ENCODE measurements around the gene PMVK. TPM values are rescaled to one million over a fixed set of nuclear protein-coding genes. Genes with fewer than 3 reads are reported as not detected.

Gene PMVK
- total and polyA plus RNA-seq, 4 donors: 18.4 to 48.8 (median 43.4) TPM

- no peak for DNase-seq
- H3K36me3 ChIP-seq (ENCODE audit: control insufficient read depth in 4 of 4, insufficient read depth in 4 of 4, low read length in 4 of 4): no peaks in the 10 kb centered on the region
- no peak for ATAC-seq (ENCODE audit: insufficient read depth, low FRiP score)
- no peak overlapping the region for H3K27ac ChIP-seq (ENCODE audit: low read depth in 1 of 2, low read length in 1 of 2)
- WGBS, 2 donors: 82 to 83% methylated on average over 7 of the region's 7 CpGs
- no peaks in the 10 kb centered on the region for H3K9me3 ChIP-seq (ENCODE audit: control insufficient read depth in 4 of 4, insufficient read depth in 3 of 4, low read length in 3 of 4)
- no peak overlapping the region for H3K4me3 ChIP-seq
- no peaks in the 10 kb centered on the region for H3K4me1 ChIP-seq (ENCODE audit: control insufficient read depth in 5 of 5, insufficient read depth in 5 of 5, low read length in 5 of 5)
- no peak for TF ChIP-seq CTCF (IDR thresholded peaks at IDR 0.05; ENCODE audit: control extremely low read depth, extremely low read depth)
- no peak overlapping the region for H3K9ac ChIP-seq (ENCODE audit: insufficient read depth in 1 of 2, low read length in 2 of 2)
- no peaks in the 10 kb centered on the region for H3K27me3 ChIP-seq (ENCODE audit: control insufficient read depth in 3 of 3, insufficient read depth in 3 of 3, low read length in 2 of 3)
These were observed 29.9 kb downstream of the PMVK start for GRCh38 chr1:154906621-154907081.

GRCh38 chr1:154902938-154903566 is 33.5 kb downstream of the PMVK start:
- Histone ChIP-seq H3K4me1 (ENCODE audit: control insufficient read depth in 5 of 5, insufficient read depth in 5 of 5, low read length in 5 of 5) (no peaks in the 10 kb centered on the region), H3K4me3 (no peak overlapping the region), H3K27ac (ENCODE audit: low read depth in 1 of 2, low read length in 1 of 2) (no peak overlapping the region), H3K36me3 (ENCODE audit: control insufficient read depth in 4 of 4, insufficient read depth in 4 of 4, low read length in 4 of 4) (no peaks in the 10 kb centered on the region), H3K9me3 (ENCODE audit: control insufficient read depth in 4 of 4, insufficient read depth in 3 of 4, low read length in 3 of 4) (no peaks in the 10 kb centered on the region), H3K27me3 (ENCODE audit: control insufficient read depth in 3 of 3, insufficient read depth in 3 of 3, low read length in 2 of 3) (no peaks in the 10 kb centered on the region), H3K9ac (ENCODE audit: insufficient read depth in 1 of 2, low read length in 2 of 2) (no peak overlapping the region)
- DNase-seq (no peak), ATAC-seq (ENCODE audit: insufficient read depth, low FRiP score) (no peak)
- no peak for TF ChIP-seq CTCF (IDR thresholded peaks at IDR 0.05; ENCODE audit: control extremely low read depth, extremely low read depth)
- 32 to 43% methylated on average over 3 of the region's 3 CpGs for whole genome bisulfite sequencing, 2 donors

GRCh38 chr1:154901591-154901990 is 34.9 kb downstream of the PMVK start:
- no peaks in the 10 kb centered on the region for H3K36me3 ChIP-seq (ENCODE audit: control insufficient read depth in 4 of 4, insufficient read depth in 4 of 4, low read length in 4 of 4)
- ATAC-seq (ENCODE audit: insufficient read depth, low FRiP score): no peak
- no peaks in the 10 kb centered on the region for H3K9me3 ChIP-seq (ENCODE audit: control insufficient read depth in 4 of 4, insufficient read depth in 3 of 4, low read length in 3 of 4)
- no peak for TF ChIP-seq CTCF (IDR thresholded peaks at IDR 0.05; ENCODE audit: control extremely low read depth, extremely low read depth)
- H3K27me3 ChIP-seq (ENCODE audit: control insufficient read depth in 3 of 3, insufficient read depth in 3 of 3, low read length in 2 of 3): no peaks in the 10 kb centered on the region
- no peak overlapping the region for H3K27ac ChIP-seq (ENCODE audit: low read depth in 1 of 2, low read length in 1 of 2)
- WGBS, 2 donors: 38 to 90% methylated on average over 1 of the region's 1 CpG
- no peaks in the 10 kb centered on the region for H3K4me1 ChIP-seq (ENCODE audit: control insufficient read depth in 5 of 5, insufficient read depth in 5 of 5, low read length in 5 of 5)
- H3K4me3 ChIP-seq: no peak overlapping the region
- DNase-seq: peak in 2 of 3 donors; percentile 82 to 85
- H3K9ac ChIP-seq (ENCODE audit: insufficient read depth in 1 of 2, low read length in 2 of 2): no peak overlapping the region

GRCh38 chr1:154899041-154899440 is 37.5 kb downstream of the PMVK start:
- 92 to 93% methylated on average over 6 of the region's 6 CpGs for WGBS, 2 donors
- Histone ChIP-seq H3K9me3 (ENCODE audit: control insufficient read depth in 4 of 4, insufficient read depth in 3 of 4, low read length in 3 of 4) (no peaks in the 10 kb centered on the region), H3K4me1 (ENCODE audit: control insufficient read depth in 5 of 5, insufficient read depth in 5 of 5, low read length in 5 of 5) (no peaks in the 10 kb centered on the region), H3K9ac (ENCODE audit: insufficient read depth in 1 of 2, low read length in 2 of 2) (no peak overlapping the region), H3K36me3 (ENCODE audit: control insufficient read depth in 4 of 4, insufficient read depth in 4 of 4, low read length in 4 of 4) (no peaks in the 10 kb centered on the region), H3K4me3 (no peak overlapping the region), H3K27me3 (ENCODE audit: control insufficient read depth in 3 of 3, insufficient read depth in 3 of 3, low read length in 2 of 3) (no peaks in the 10 kb centered on the region), H3K27ac (ENCODE audit: low read depth in 1 of 2, low read length in 1 of 2) (no peak overlapping the region)
- ATAC-seq (ENCODE audit: insufficient read depth, low FRiP score) (no peak), DNase-seq (no peak)
- TF ChIP-seq CTCF (IDR thresholded peaks at IDR 0.05; ENCODE audit: control extremely low read depth, extremely low read depth): no peak

All from lung (tissue), 12 donors.